HG03432 (cell line): ENCODE data around the gene AKAP12.
"Not testable (repeated sequence)": the region's sequence is repeated elsewhere in the genome, so short reads cannot be mapped to it uniquely, and the experiment has no call there.

Source experiments
- ATAC-seq: cut with Tn5 transposase; IDR thresholded peaks from one replicate; pipeline ENCODE4 v1.9.1; 2021; ENCODE audit warnings: mild to moderate bottlenecking, moderate library complexity; ENCODE audit not compliant: unreplicated experiment

AKAP12 gene

GRCh38 chr6:151340219-151340978, 100.6 kb downstream of the AKAP12 start:
- ATAC-seq, result no peak

GRCh38 chr6:151341476-151342195, 101.9 kb downstream of the AKAP12 start:
- ATAC-seq, result no peak

GRCh38 chr6:151342750-151343149, 103.0 kb downstream of the AKAP12 start:
- ATAC-seq, result not testable (repeated sequence)

GRCh38 chr6:151349651-151350270, 110.0 kb downstream of the AKAP12 start:
- no peak for ATAC-seq

GRCh38 chr6:151350442-151351145, 110.8 kb downstream of the AKAP12 start:
- no peak for ATAC-seq

GRCh38 chr6:151351146-151351700, 111.5 kb downstream of the AKAP12 start:
- ATAC-seq, result no peak

GRCh38 chr6:151351731-151352130, 112.0 kb downstream of the AKAP12 start:
- ATAC-seq, result no peak

- ATAC-seq, result no peak
Measured at GRCh38 chr6:151352410-151353396, 112.9 kb downstream of the AKAP12 start.

GRCh38 chr6:151353795-151354194, 114.0 kb downstream of the AKAP12 start:
- no peak for ATAC-seq

- ATAC-seq, result not testable (repeated sequence)
Measured at GRCh38 chr6:151356983-151357382, 117.2 kb downstream of the AKAP12 start.

- no peak for ATAC-seq
Measured at GRCh38 chr6:151357758-151358436, 118.1 kb downstream of the AKAP12 start.

- ATAC-seq, result no peak
Measured at GRCh38 chr6:151358475-151358874, 118.7 kb downstream of the AKAP12 start.

GRCh38 chr6:151359486-151359885, 119.7 kb downstream of the AKAP12 start:
- no peak for ATAC-seq

GRCh38 chr6:151365233-151365632, 125.5 kb downstream of the AKAP12 start:
- ATAC-seq, result no peak

GRCh38 chr6:151370509-151371078, 130.8 kb downstream of the AKAP12 start:
- no peak for ATAC-seq

GRCh38 chr6:151372164-151372563, 132.4 kb downstream of the AKAP12 start:
- ATAC-seq, result no peak

- ATAC-seq, result no peak
Measured at GRCh38 chr6:151374036-151374683, 134.4 kb downstream of the AKAP12 start.

GRCh38 chr6:151375833-151376232, 136.1 kb downstream of the AKAP12 start:
- no peak for ATAC-seq
